Bronchial epithelial cell (primary cell): ENCODE measurements around the gene SASH1. TPM values are rescaled to one million over a fixed set of nuclear protein-coding genes. Genes with fewer than 3 reads are reported as not detected.

Experiments used
- DNase-seq: peaks from one replicate; pipeline ENCODE4 v3.0.0-alpha.2; 2010; ENCODE audit warnings: low read depth
- FAIRE-seq: peaks from 2 replicates; lab custom pipeline; 2011; peaks lifted over from hg19 to GRCh38; lab: Jason Lieb, UNC
- H3K27me3 ChIP-seq: 2 replicates; pipeline ENCODE4 v1.5.1; 2011; ENCODE audit warnings: low read length; ENCODE audit not compliant: control insufficient read depth, insufficient read depth
- H3K36me3 ChIP-seq: 2 replicates; pipeline ENCODE4 v1.5.1; 2011; ENCODE audit warnings: low read length; ENCODE audit not compliant: control insufficient read depth, insufficient read depth
- H3K4me3 ChIP-seq: 2 replicates; pipeline ENCODE4 v1.5.1; 2011; ENCODE audit warnings: mild to moderate bottlenecking, low read depth, low read length, control low read depth
- total RNA-seq: library from RNA; depleted of rRNA; stranded (reverse); fragments of >200 nt; gene quantifications from 2 replicates; pipeline ENCODE4 v1.2.1, GENCODE V29; 2014
- TF ChIP-seq, protein P1 (sequence below): IDR thresholded peaks from 2 replicates; pipeline ENCODE4 v1.5.1; 2011; ENCODE audit warnings: mild to moderate bottlenecking, moderate library complexity, low read length, control low read depth, inconsistent platforms; ENCODE audit not compliant: insufficient read depth, severe bottlenecking

The SASH1 gene
- total RNA-seq, 1 donor from 2014 or later: 3.9 TPM

GRCh38 chr6:148459238-148459637 lies 116.6 kb downstream of the SASH1 start:
- Histone ChIP-seq H3K36me3 (no peaks in the 10 kb centered on the region), H3K4me3 (no peak overlapping the region), H3K27me3 (no peaks in the 10 kb centered on the region)
- FAIRE-seq: no peak
- TF ChIP-seq, protein P1, sequence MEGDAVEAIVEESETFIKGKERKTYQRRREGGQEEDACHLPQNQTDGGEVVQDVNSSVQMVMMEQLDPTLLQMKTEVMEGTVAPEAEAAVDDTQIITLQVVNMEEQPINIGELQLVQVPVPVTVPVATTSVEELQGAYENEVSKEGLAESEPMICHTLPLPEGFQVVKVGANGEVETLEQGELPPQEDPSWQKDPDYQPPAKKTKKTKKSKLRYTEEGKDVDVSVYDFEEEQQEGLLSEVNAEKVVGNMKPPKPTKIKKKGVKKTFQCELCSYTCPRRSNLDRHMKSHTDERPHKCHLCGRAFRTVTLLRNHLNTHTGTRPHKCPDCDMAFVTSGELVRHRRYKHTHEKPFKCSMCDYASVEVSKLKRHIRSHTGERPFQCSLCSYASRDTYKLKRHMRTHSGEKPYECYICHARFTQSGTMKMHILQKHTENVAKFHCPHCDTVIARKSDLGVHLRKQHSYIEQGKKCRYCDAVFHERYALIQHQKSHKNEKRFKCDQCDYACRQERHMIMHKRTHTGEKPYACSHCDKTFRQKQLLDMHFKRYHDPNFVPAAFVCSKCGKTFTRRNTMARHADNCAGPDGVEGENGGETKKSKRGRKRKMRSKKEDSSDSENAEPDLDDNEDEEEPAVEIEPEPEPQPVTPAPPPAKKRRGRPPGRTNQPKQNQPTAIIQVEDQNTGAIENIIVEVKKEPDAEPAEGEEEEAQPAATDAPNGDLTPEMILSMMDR: no peak
- no peak for DNase-seq

GRCh38 chr6:148460876-148461646 lies 118.4 kb downstream of the SASH1 start:
- no peaks in the 10 kb centered on the region for H3K27me3 ChIP-seq
- FAIRE-seq (no peak), DNase-seq (no peak)
- H3K4me3 ChIP-seq: no peak overlapping the region
- H3K36me3 ChIP-seq: no peaks in the 10 kb centered on the region
- TF ChIP-seq, protein P1: no peak

GRCh38 chr6:148461986-148462577 lies 119.4 kb downstream of the SASH1 start:
- no peak overlapping the region for H3K4me3 ChIP-seq
- DNase-seq: no peak
- FAIRE-seq: no peak
- TF ChIP-seq, protein P1: no peak
- no peaks in the 10 kb centered on the region for H3K36me3 ChIP-seq
- no peaks in the 10 kb centered on the region for H3K27me3 ChIP-seq

DNA sequence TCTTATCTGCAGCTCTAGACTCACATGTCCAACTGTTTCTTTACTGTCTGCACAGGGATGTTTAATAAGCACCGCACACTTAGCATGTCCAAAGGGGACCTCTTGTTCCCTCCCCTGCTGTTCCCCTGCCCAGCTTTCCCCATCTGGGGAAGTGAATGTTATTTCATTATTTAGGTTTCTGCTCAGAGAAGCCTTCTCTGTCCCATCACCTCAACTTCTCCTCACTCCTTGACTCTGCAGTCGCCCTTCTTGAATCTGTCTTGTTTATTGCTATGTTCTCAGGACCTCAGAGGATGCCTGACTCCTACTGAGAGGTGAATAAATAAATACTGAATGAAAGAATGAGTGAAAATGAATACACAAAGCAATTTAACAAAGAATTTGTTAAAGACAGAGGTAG lies 121.0 kb downstream of the SASH1 start:
- Histone ChIP-seq H3K27me3 (no peaks in the 10 kb centered on the region), H3K4me3 (no peak overlapping the region)
- FAIRE-seq: no peak

GRCh38 chr6:148464319-148465010 lies 121.8 kb downstream of the SASH1 start:
- TF ChIP-seq, protein P1: peak; percentile 70
- Histone ChIP-seq H3K36me3 (no peaks in the 10 kb centered on the region), H3K27me3 (no peaks in the 10 kb centered on the region), H3K4me3 (no peak overlapping the region)
- peak; percentile 53 for DNase-seq
- FAIRE-seq: no peak

More for the DNA sequence above, 121.0 kb downstream of the SASH1 start:
- no peaks in the 10 kb centered on the region for H3K36me3 ChIP-seq
- DNase-seq: no peak
- TF ChIP-seq, protein P1: no peak
